NOMO-1 (cell line): ENCODE measurements around the gene FGD5.

Experiments used
- DNase-seq, 2 experiments: peaks; one replicate each; lab custom pipeline; 2025; ENCODE audit not compliant: unreplicated experiment in 2 of 2; lab: John Stamatoyannopoulos, UW

The FGD5 gene

GRCh38 chr3:14869917-14870782, 51.4 kb downstream of the FGD5 start:
- no peak for DNase-seq

- no peak for DNase-seq
Measured at GRCh38 chr3:14870783-14871060, 52.0 kb downstream of the FGD5 start.

- no peak for DNase-seq
Measured at GRCh38 chr3:14871456-14872200, 52.9 kb downstream of the FGD5 start.

GRCh38 chr3:14872706-14873105, 53.9 kb downstream of the FGD5 start:
- DNase-seq = no peak

GRCh38 chr3:14874784-14875183, 56.0 kb downstream of the FGD5 start:
- no peak for DNase-seq

- DNase-seq = no peak
Measured at GRCh38 chr3:14875411-14876175, 56.8 kb downstream of the FGD5 start.

- no peak for DNase-seq
Measured at GRCh38 chr3:14876921-14877333, 58.2 kb downstream of the FGD5 start.

- DNase-seq = no peak
Measured at GRCh38 chr3:14877469-14877868, 58.7 kb downstream of the FGD5 start.

GRCh38 chr3:14879211-14879874, 60.6 kb downstream of the FGD5 start:
- DNase-seq = no peak

- DNase-seq = no peak
Measured at GRCh38 chr3:14880447-14881106, 61.8 kb downstream of the FGD5 start.

- DNase-seq = no peak
Measured at GRCh38 chr3:14883226-14883625, 64.5 kb downstream of the FGD5 start.

GRCh38 chr3:14884665-14885064, 65.9 kb downstream of the FGD5 start:
- no peak for DNase-seq

GRCh38 chr3:14885307-14885706, 66.5 kb downstream of the FGD5 start:
- no peak for DNase-seq

- no peak for DNase-seq
Measured at GRCh38 chr3:14886101-14886500, 67.3 kb downstream of the FGD5 start.

GRCh38 chr3:14889205-14889604, 70.4 kb downstream of the FGD5 start:
- DNase-seq = no peak

- no peak for DNase-seq
Measured at GRCh38 chr3:14889943-14890342, 71.2 kb downstream of the FGD5 start.

- no peak for DNase-seq
Measured at GRCh38 chr3:14890476-14890875, 71.7 kb downstream of the FGD5 start.

- no peak for DNase-seq
Measured at GRCh38 chr3:14891135-14892132, 72.7 kb downstream of the FGD5 start.

GRCh38 chr3:14892226-14892625, 73.5 kb downstream of the FGD5 start:
- DNase-seq = no peak
